IMR-90 (cell line): ENCODE measurements around the gene PHF21A.

Experiments used
- POLR2A ChIP-seq: IDR thresholded peaks from 2 replicates; pipeline ENCODE4 v1.6.1; 2012; ENCODE audit warnings: mild to moderate bottlenecking, low read depth, low read length
- RCOR1 ChIP-seq: IDR thresholded peaks from 2 replicates; pipeline ENCODE4 v1.6.1; 2012; ENCODE audit warnings: mild to moderate bottlenecking, low read length, improper control_type of control experiment; ENCODE audit not compliant: insufficient replicate concordance
- TF ChIP-seq, protein P1 (sequence below): conservative IDR thresholded peaks from 2 replicates; pipeline ENCODE4 v1.5.1; 2012; ENCODE audit warnings: mild to moderate bottlenecking, low read depth, low read length, improper control_type of control experiment

DNA sequence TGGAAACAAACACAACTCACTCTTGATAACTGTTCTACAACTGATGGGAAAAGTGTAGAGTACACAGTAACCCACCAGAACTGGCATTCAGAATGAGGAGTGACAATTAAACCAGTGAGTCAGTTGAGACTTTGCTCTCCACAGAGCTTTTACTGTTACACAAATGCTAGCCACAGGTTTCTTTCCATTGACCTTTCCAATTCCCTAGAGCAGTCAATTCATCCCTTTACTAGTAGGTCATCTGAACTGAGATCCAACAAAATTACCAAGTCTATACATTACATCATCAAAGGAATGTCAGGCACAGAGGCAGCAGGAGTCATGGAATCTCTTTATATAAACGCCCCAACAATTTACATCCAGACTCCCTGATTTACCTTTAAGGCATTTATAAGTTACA lies 65.9 kb downstream of the PHF21A start:
- no peak for TF ChIP-seq RCOR1
- TF ChIP-seq, protein P1, sequence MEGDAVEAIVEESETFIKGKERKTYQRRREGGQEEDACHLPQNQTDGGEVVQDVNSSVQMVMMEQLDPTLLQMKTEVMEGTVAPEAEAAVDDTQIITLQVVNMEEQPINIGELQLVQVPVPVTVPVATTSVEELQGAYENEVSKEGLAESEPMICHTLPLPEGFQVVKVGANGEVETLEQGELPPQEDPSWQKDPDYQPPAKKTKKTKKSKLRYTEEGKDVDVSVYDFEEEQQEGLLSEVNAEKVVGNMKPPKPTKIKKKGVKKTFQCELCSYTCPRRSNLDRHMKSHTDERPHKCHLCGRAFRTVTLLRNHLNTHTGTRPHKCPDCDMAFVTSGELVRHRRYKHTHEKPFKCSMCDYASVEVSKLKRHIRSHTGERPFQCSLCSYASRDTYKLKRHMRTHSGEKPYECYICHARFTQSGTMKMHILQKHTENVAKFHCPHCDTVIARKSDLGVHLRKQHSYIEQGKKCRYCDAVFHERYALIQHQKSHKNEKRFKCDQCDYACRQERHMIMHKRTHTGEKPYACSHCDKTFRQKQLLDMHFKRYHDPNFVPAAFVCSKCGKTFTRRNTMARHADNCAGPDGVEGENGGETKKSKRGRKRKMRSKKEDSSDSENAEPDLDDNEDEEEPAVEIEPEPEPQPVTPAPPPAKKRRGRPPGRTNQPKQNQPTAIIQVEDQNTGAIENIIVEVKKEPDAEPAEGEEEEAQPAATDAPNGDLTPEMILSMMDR: no peak
- TF ChIP-seq POLR2A: no peak
